Lung (tissue), 12 donors: ENCODE results near the gene RFX3. TPM values are rescaled to one million over a fixed set of nuclear protein-coding genes. Genes with fewer than 3 reads are reported as not detected.
"Not testable (repeated sequence)": the region's sequence is repeated elsewhere in the genome, so short reads cannot be mapped to it uniquely, and the experiment has no call there.

Source experiments
- ATAC-seq: fragments of 200-7000 bp; cut with Tn5 transposase; one replicate; pipeline ENCODE4 v1.9.1; 2020; ENCODE audit warnings: moderate number of reproducible peaks; ENCODE audit not compliant: insufficient read depth, low FRiP score
- DNase-seq, 3 donors: peaks; one replicate each; pipeline ENCODE4 v3.0.0-alpha.2; 2013 to 2017
- H3K27ac ChIP-seq, 2 donors: one replicate each; pipeline ENCODE4 v1.5.1; 2013; ENCODE audit warnings: mild to moderate bottlenecking in 2 of 2, moderate library complexity in 2 of 2, control low read depth in 1 of 2, inconsistent platforms in 1 of 2, low read depth in 1 of 2, low read length in 1 of 2
- H3K27me3 ChIP-seq, 3 donors: one replicate each; pipeline ENCODE4 v1.5.1; 2013; ENCODE audit warnings: low read length in 2 of 3; ENCODE audit not compliant: control insufficient read depth in 3 of 3, insufficient read depth in 3 of 3
- H3K36me3 ChIP-seq, 4 donors: one replicate each; pipeline ENCODE4 v1.5.1; 2013; ENCODE audit warnings: low read length in 4 of 4, mild to moderate bottlenecking in 1 of 4, moderate library complexity in 1 of 4; ENCODE audit not compliant: control insufficient read depth in 4 of 4, insufficient read depth in 4 of 4
- H3K4me1 ChIP-seq, 5 donors: one replicate each; pipeline ENCODE4 v1.5.1; 2013; ENCODE audit warnings: low read length in 5 of 5, mild to moderate bottlenecking in 2 of 5, moderate library complexity in 1 of 5; ENCODE audit not compliant: control insufficient read depth in 5 of 5, insufficient read depth in 5 of 5
- H3K4me3 ChIP-seq: one replicate; pipeline ENCODE4 v1.5.1; 2013; ENCODE audit warnings: mild to moderate bottlenecking, control low read depth, moderate library complexity
- H3K9ac ChIP-seq, 2 donors: one replicate each; pipeline ENCODE4 v1.5.1; 2013; ENCODE audit warnings: low read length in 2 of 2, control low read depth in 1 of 2; ENCODE audit not compliant: insufficient read depth in 1 of 2
- H3K9me3 ChIP-seq, 4 donors: one replicate each; pipeline ENCODE4 v1.5.1; 2013; ENCODE audit warnings: low read length in 3 of 4, mild to moderate bottlenecking in 1 of 4, moderate library complexity in 1 of 4; ENCODE audit not compliant: control insufficient read depth in 4 of 4, insufficient read depth in 3 of 4
- WGBS, 2 donors: extraction: QIAGEN DNeasy Blood & Tissue Kit; methylation state at CpG; one replicate each; pipeline ENCODE4 v1.1.7; 2013; 5-methylcytosine and 5-hydroxymethylcytosine counted together
- polyA plus RNA-seq, 2 donors: library from polyadenylated mRNA; stranded (reverse); fragments of 200-250 nt; gene quantifications; one replicate each; pipeline ENCODE4 v1.2.1, GENCODE V29; 2013
- total RNA-seq, 2 donors: library from RNA; depleted of rRNA in 1 of 2; stranded (reverse); fragments of >200 nt in 1 of 2; gene quantifications; one replicate each; pipeline ENCODE4 v1.2.1, GENCODE V29; 2014 to 2021
- TF ChIP-seq, protein P1 (sequence below): IDR thresholded peaks from 2 replicates; pipeline ENCODE4 v1.5.1; 2012; ENCODE audit warnings: mild to moderate bottlenecking; ENCODE audit errors: control extremely low read depth, extremely low read depth
- donor health status: control.
- donor health status: control.
- donor health status: Bipolar disorder and iron deficiency.
- donor health status: healthy.
- donor health status: DM: yes; HTN: yes; CAD: no.

Gene RFX3
- total and polyA plus RNA-seq, 4 donors: 3.3 to 45.8 (median 14.0) TPM

DNA sequence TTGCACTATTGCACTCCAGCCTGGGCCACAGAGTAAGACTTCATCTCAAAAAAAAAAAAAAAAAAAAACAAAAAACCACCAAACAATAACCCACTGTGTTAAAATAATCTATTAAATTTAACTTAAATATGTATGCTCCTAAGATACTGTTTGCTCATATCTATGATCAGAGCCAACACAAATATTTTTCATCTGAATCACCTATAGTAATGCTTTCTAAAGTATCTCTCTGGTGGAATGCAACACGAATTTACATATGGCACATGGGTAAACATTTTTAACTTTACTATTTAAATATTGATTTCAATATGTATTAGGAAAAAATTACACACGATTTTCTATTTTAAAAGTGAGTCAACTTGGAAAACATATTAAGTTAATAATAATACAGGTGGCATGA lies 196.4 kb downstream of the RFX3 start:
- ATAC-seq: no peak
- H3K27me3 ChIP-seq: no peaks in the 10 kb centered on the region
- no peaks in the 10 kb centered on the region for H3K9me3 ChIP-seq
- TF ChIP-seq, protein P1, sequence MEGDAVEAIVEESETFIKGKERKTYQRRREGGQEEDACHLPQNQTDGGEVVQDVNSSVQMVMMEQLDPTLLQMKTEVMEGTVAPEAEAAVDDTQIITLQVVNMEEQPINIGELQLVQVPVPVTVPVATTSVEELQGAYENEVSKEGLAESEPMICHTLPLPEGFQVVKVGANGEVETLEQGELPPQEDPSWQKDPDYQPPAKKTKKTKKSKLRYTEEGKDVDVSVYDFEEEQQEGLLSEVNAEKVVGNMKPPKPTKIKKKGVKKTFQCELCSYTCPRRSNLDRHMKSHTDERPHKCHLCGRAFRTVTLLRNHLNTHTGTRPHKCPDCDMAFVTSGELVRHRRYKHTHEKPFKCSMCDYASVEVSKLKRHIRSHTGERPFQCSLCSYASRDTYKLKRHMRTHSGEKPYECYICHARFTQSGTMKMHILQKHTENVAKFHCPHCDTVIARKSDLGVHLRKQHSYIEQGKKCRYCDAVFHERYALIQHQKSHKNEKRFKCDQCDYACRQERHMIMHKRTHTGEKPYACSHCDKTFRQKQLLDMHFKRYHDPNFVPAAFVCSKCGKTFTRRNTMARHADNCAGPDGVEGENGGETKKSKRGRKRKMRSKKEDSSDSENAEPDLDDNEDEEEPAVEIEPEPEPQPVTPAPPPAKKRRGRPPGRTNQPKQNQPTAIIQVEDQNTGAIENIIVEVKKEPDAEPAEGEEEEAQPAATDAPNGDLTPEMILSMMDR: no peak
- H3K27ac ChIP-seq: no peak overlapping the region
- peaks cover 0 to 11% (median 0%) of the 10 kb centered on the region in 5 donors for H3K4me1 ChIP-seq
- 78 to 89% methylated on average over 2 of the region's 2 CpGs for WGBS, 2 donors
- peaks cover 0 to 5% (median 0%) of the 10 kb centered on the region in 4 donors for H3K36me3 ChIP-seq
- H3K4me3 ChIP-seq: no peak overlapping the region
- no peak overlapping the region for H3K9ac ChIP-seq
- DNase-seq: no peak

GRCh38 chr9:3323714-3324113 lies 202.1 kb downstream of the RFX3 start:
- Histone ChIP-seq H3K9ac (no peak overlapping the region), H3K27me3 (no peaks in the 10 kb centered on the region), H3K36me3 (no peaks in the 10 kb centered on the region), H3K4me3 (no peak overlapping the region), H3K27ac (no peak overlapping the region), H3K9me3 (no peaks in the 10 kb centered on the region), H3K4me1 (no peaks in the 10 kb centered on the region)
- WGBS, 2 donors: 52 to 57% methylated on average over 2 of the region's 2 CpGs
- TF ChIP-seq, protein P1: no peak
- no peak for DNase-seq
- ATAC-seq: no peak

- no peak for DNase-seq
- WGBS, 2 donors: 74 to 78% methylated on average over 4 of the region's 4 CpGs
- Histone ChIP-seq H3K9ac (no peak overlapping the region), H3K36me3 (no peaks in the 10 kb centered on the region), H3K27ac (no peak overlapping the region), H3K9me3 (no peaks in the 10 kb centered on the region), H3K4me3 (no peak overlapping the region), H3K27me3 (no peaks in the 10 kb centered on the region), H3K4me1 (no peaks in the 10 kb centered on the region)
- TF ChIP-seq, protein P1: no peak
- ATAC-seq: no peak
Measured at GRCh38 chr9:3321186-3321585, 204.6 kb downstream of the RFX3 start.

GRCh38 chr9:3312595-3312994 lies 213.2 kb downstream of the RFX3 start:
- H3K9ac ChIP-seq, H3K27me3 ChIP-seq, H3K27ac ChIP-seq, ATAC-seq, DNase-seq, H3K9me3 ChIP-seq, H3K4me1 ChIP-seq, H3K4me3 ChIP-seq, H3K36me3 ChIP-seq: not testable (repeated sequence)
- 91 to 98% methylated on average over 9 of the region's 9 CpGs for WGBS, 2 donors
